K562 (cell line): ENCODE measurements around the gene LRRC10. TPM values are rescaled to one million over a fixed set of nuclear protein-coding genes. Genes with fewer than 3 reads are reported as not detected.

Source experiments
- ATAC-seq: fragments of 200-7000 bp; cut with Tn5 transposase; 3 replicates; pipeline ENCODE4 v1.9.1; 2020; ENCODE audit warnings: moderate library complexity
- BruUV-seq: library from RNA; stranded (reverse); fragments of 400-500 nt; replicated peaks from 2 replicates; lab custom pipeline; 2021; lab: Mats Ljungman, UMichigan
- CTCF ChIA-PET: fragments of 300-600 bp; formaldehyde crosslinking; extraction: SDS; loops from one replicate; lab custom pipeline; 2021; ENCODE audit warnings: low intra/inter-chr PET ratio; lab: Yijun Ruan, JAX
- POLR2A ChIA-PET: fragments of 300-600, 350-650 bp; sonication (Branson Sonifier 250); formaldehyde crosslinking; extraction: SDS; loops from one replicate; lab custom pipeline; 2021; ENCODE audit warnings: antibody characterized with exemption, inconsistent platforms; lab: Yijun Ruan, JAX
- DNase-seq, 4 experiments: peaks; one replicate each; pipeline versions ENCODE4 v3.0.0 to v3.0.0-alpha.2; 2011 to 2018; ENCODE audit warnings: low spot score in 3 of 4, mixed read lengths in 3 of 4; ENCODE audit errors: extremely low read depth in 1 of 4
- FAIRE-seq: peaks from 2 replicates; lab custom pipeline; 2011; peaks lifted over from hg19 to GRCh38; lab: Jason Lieb, UNC
- H2AFZ ChIP-seq: 2 replicates; pipeline ENCODE4 v1.6.0; 2011; ENCODE audit warnings: low read depth, low read length, control low read depth, inconsistent platforms
- H3K27ac ChIP-seq: fragments of 200-600 bp; 3 replicates; pipeline ENCODE4 v1.8.0; 2011; ENCODE audit warnings: low read depth, mild to moderate bottlenecking, control low read depth, inconsistent platforms, low read length, moderate library complexity, mixed read lengths; ENCODE audit errors: extremely low read depth
- H3K27me3 ChIP-seq, 2 experiments: fragments of 300-600 bp in 1 of 2; 2 replicates in 1 of 2; 3 replicates in 1 of 2; pipeline versions ENCODE4 v1.6.0 to v1.8.0; 2011; ENCODE audit warnings: inconsistent platforms in 2 of 2, low read length in 2 of 2, mild to moderate bottlenecking in 1 of 2, mixed read lengths in 1 of 2, moderate library complexity in 1 of 2; ENCODE audit not compliant: control insufficient read depth in 2 of 2, insufficient read depth in 2 of 2
- H3K36me3 ChIP-seq: fragments of 300-600 bp; 3 replicates; pipeline ENCODE4 v1.8.0; 2011; ENCODE audit warnings: mild to moderate bottlenecking, low read length, inconsistent platforms; ENCODE audit not compliant: control insufficient read depth, insufficient read depth
- H3K4me1 ChIP-seq, 2 experiments: fragments of 200-600 bp in 1 of 2; replicated peaks in 1 of 2; 2 replicates in 1 of 2; 3 replicates in 1 of 2; pipeline versions ENCODE4 v1.5.1 to v1.8.0; 2011; ENCODE audit warnings: inconsistent platforms in 2 of 2, low read length in 2 of 2, mild to moderate bottlenecking in 1 of 2, mixed read lengths in 1 of 2, moderate library complexity in 1 of 2; ENCODE audit not compliant: control insufficient read depth in 2 of 2, insufficient read depth in 2 of 2
- H3K4me2 ChIP-seq: 2 replicates; pipeline ENCODE4 v1.6.1; 2011; ENCODE audit warnings: low read length, control low read depth, inconsistent platforms, mixed read lengths; ENCODE audit not compliant: insufficient read depth
- H3K4me3 ChIP-seq: fragments of 200-600 bp; sonication (generic), shearing (Covaris generic); 2 replicates; pipeline ENCODE4 v1.5.1; 2016; ENCODE audit warnings: control low read depth, inconsistent platforms
- H3K79me2 ChIP-seq: fragments of 200-600 bp; 3 replicates; pipeline ENCODE4 v1.8.0; 2011; ENCODE audit warnings: low read length, inconsistent platforms; ENCODE audit not compliant: control insufficient read depth, insufficient read depth
- H3K9ac ChIP-seq, 2 experiments: 2 replicates each; pipeline versions ENCODE4 v1.6.0 to v1.6.1; 2011; ENCODE audit warnings: low read depth in 2 of 2, low read length in 2 of 2, control low read depth in 1 of 2, inconsistent platforms in 1 of 2, mild to moderate bottlenecking in 1 of 2, mixed read lengths in 1 of 2; ENCODE audit not compliant: insufficient read depth in 1 of 2
- H3K9me1 ChIP-seq: one replicate; pipeline ENCODE4 v1.6.0; 2011; ENCODE audit warnings: inconsistent platforms, mild to moderate bottlenecking, low read length, moderate library complexity; ENCODE audit not compliant: control insufficient read depth, insufficient read depth
- H3K9me3 ChIP-seq: replicated peaks from 2 replicates; pipeline ENCODE4 v1.5.1; 2011; ENCODE audit warnings: low read depth, low read length, inconsistent platforms; ENCODE audit not compliant: control insufficient read depth, insufficient read depth
- H4K20me1 ChIP-seq: replicated peaks from 2 replicates; pipeline ENCODE4 v1.6.1; 2011; ENCODE audit warnings: low read length, inconsistent platforms, mixed read lengths; ENCODE audit not compliant: control insufficient read depth, insufficient read depth
- KLF13 ChIP-seq: fragments of 450-650 bp; IDR thresholded peaks from 2 replicates; pipeline ENCODE4 v1.6.1; 2016; ENCODE audit warnings: missing genetic modification characterization, low read depth, mild to moderate bottlenecking, missing compliant biosample characterization, moderate library complexity, borderline replicate concordance
- MCM7 ChIP-seq, 2 experiments: fragments of 450-650 bp; IDR thresholded peaks; 2 replicates each; pipeline ENCODE4 v1.6.1; 2016 to 2018
- PTRF ChIP-seq: fragments of 450-650 bp; IDR thresholded peaks from 2 replicates; pipeline ENCODE4 v1.6.1; 2016; ENCODE audit warnings: mild to moderate bottlenecking, missing genetic modification characterization, missing compliant biosample characterization
- ZFX ChIP-seq: sonication (generic); formaldehyde crosslinking; IDR thresholded peaks from 2 replicates; pipeline ENCODE4 v1.8.0; 2022; ENCODE audit warnings: mild to moderate bottlenecking, missing genetic modification reagents, moderate library complexity
- WGBS: fragments of 100-300 bp; shearing (Covaris generic); methylation state at CpG from one replicate; pipeline ENCODE4 v1.1.6; 2016; ENCODE audit warnings: low coverage, mixed read lengths; ENCODE audit not compliant: insufficient coverage; ENCODE audit errors: missing lambda C conversion rate; 5-methylcytosine and 5-hydroxymethylcytosine counted together
- in situ Hi-C: fragments of 300-500 bp; cut with MboI; formaldehyde crosslinking; loops from 4 replicates; pipeline ENCODE4 v1.15.0; 2018; ENCODE audit warnings: inconsistent platforms, mixed read lengths
- intact Hi-C: fragments of 100-400 bp; cut with micrococcal nuclease; formaldehyde crosslinking; loops from 2 replicates; pipeline ENCODE4 v1.14.2; 2022
- polyA plus RNA-seq, 8 experiments: library from polyadenylated mRNA; depleted of rRNA in 4 of 8; stranded (reverse) in 5 of 8; unstranded in 3 of 8; fragments of >200 nt; fragmentation: Nextera tagmentation in 2 of 8; fragmentation: Illumina TruSeq in 1 of 8; extraction: Ambion mirVana in 2 of 8; extraction: Trizol in 1 of 8; gene quantifications; 2 replicates each; pipeline versions ENCODE4 v1.2.1 to v1.2.3, GENCODE V29; 2011 to 2014; ENCODE audit warnings: inconsistent platforms in 1 of 8, missing spikeins in 1 of 8
- total RNA-seq, 7 experiments: library from RNA; depleted of rRNA in 6 of 7; stranded (reverse); fragments of >200 nt in 6 of 7; fragmentation: Illumina TruSeq in 2 of 7; extraction: Trizol in 2 of 7; gene quantifications; 2 replicates each; pipeline versions ENCODE4 v1.2.1 to v1.2.3, GENCODE V29; 2011 to 2021; ENCODE audit warnings: low replicate concordance in 1 of 7
- TF ChIP-seq, protein P1 (sequence below): sonication (generic); formaldehyde crosslinking; IDR thresholded peaks from 2 replicates; pipeline ENCODE4 v1.8.0; 2022; ENCODE audit warnings: mild to moderate bottlenecking, missing genetic modification reagents
- TF ChIP-seq, protein P2 (sequence below): sonication (generic); formaldehyde crosslinking; IDR thresholded peaks from 2 replicates; pipeline ENCODE4 v1.5.0; 2020; ENCODE audit warnings: missing genetic modification reagents

LRRC10 gene
- total and polyA plus RNA-seq, 9 of the 15 experiments (the other 6 are each of a cell fraction or from before 2014, with no cell fraction given), result 0.09 TPM; not detected in 8

DNA sequence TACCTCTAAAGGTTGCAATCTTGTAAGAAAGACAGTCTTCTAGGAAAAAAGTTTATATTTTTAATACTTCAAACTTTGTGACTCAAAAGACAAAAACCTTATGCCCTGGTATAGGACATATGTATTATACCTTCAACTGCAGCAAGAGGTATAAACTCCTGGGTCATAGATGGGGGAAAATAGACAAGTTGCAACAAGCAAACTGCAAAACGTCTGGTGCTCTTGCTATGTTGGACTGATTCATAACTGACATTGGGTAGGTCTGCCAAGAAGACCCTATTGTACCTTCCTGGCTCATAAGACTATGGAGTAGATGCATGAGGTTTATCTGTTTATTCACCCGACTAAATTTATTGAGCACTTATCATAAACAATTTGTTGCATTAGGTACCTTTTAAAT, 47.5 kb upstream of the LRRC10 start:
- peak overlapping the region; percentile 79; the same call in 1 of the 2 replicates for H3K4me2 ChIP-seq
- no peaks in the 10 kb centered on the region for H3K36me3 ChIP-seq
- no peak overlapping the region for H2AFZ ChIP-seq
- ATAC-seq, result no peak
- ChIA-PET CTCF (no interaction called here), POLR2A (interaction anchor here (2.0 kb wide), 1 partner anchor 9 kb away, joined by 6 read pairs; no protein-coding TSS in a partner anchor)
- H3K27ac ChIP-seq, result peak overlapping the region; percentile 81
- no peaks in the 10 kb centered on the region for H4K20me1 ChIP-seq
- no peaks in the 10 kb centered on the region for H3K27me3 ChIP-seq
- H3K9ac ChIP-seq, result no peak overlapping the region; a peak in 1 of 4 replicates
- DNase-seq, result no peak
- no peaks in the 10 kb centered on the region for H3K9me3 ChIP-seq
- no TSS peak for BruUV-seq
- in situ Hi-C loops (no loop called here), intact Hi-C loops (loop anchor here (5.0 kb wide), 1 partner anchor 79 kb away; the partner anchor contains the start of gene RAB3IP)
- no peak for FAIRE-seq
- WGBS, result 43% methylated on average over 2 of the region's 2 CpGs
- H3K4me1 ChIP-seq, result peaks cover 23 to 46% of the 10 kb centered on the region in 2 experiments
- H3K79me2 ChIP-seq, result no peaks in the 10 kb centered on the region
- no peak overlapping the region for H3K4me3 ChIP-seq
- no peak for TF ChIP-seq MCM7 (IDR thresholded peaks at IDR 0.05)
- 0 out of 2 replicates have a peak, but pooled peaks have one; percentile 15 for TF ChIP-seq PTRF
- H3K9me1 ChIP-seq, result peaks cover 2% of the 10 kb centered on the region

DNA sequence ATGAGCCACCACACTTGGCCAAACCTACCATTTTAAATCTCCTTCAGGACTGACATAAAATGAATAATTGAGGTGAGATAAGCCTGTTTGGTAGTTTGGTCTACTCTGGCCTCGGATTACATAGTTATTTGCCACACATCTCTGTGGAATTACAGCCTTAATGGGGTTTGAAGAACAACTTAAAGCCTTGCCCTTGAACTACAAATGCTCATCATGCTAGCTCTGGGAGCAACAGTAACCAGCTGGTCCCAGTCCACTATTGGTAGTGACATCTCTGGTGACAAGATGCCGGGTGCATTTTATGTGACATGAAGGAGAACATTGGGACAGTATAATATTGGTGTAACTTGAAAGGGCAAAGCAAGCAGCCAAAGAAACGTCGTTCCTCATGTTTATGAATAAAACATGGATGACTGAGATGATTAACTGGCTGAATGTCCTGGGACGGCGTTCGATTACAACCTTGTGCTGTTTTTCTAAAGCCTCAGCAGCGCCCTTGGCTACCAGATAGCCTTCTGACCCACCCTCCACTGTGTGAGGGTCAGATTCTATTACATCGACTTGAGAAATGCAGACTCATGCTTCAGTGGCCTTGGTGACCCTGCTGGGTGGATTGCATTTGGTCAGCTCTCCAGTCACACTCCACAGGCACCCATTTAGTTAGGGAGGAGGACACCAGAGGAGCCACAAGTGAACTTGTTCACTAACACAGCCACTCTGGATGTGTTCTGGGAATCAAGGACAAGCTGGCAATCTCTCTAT, 46.9 kb upstream of the LRRC10 start:
- in situ Hi-C loops, result no loop called here
- ATAC-seq, result peak; percentile 98
- TF ChIP-seq, protein P1, sequence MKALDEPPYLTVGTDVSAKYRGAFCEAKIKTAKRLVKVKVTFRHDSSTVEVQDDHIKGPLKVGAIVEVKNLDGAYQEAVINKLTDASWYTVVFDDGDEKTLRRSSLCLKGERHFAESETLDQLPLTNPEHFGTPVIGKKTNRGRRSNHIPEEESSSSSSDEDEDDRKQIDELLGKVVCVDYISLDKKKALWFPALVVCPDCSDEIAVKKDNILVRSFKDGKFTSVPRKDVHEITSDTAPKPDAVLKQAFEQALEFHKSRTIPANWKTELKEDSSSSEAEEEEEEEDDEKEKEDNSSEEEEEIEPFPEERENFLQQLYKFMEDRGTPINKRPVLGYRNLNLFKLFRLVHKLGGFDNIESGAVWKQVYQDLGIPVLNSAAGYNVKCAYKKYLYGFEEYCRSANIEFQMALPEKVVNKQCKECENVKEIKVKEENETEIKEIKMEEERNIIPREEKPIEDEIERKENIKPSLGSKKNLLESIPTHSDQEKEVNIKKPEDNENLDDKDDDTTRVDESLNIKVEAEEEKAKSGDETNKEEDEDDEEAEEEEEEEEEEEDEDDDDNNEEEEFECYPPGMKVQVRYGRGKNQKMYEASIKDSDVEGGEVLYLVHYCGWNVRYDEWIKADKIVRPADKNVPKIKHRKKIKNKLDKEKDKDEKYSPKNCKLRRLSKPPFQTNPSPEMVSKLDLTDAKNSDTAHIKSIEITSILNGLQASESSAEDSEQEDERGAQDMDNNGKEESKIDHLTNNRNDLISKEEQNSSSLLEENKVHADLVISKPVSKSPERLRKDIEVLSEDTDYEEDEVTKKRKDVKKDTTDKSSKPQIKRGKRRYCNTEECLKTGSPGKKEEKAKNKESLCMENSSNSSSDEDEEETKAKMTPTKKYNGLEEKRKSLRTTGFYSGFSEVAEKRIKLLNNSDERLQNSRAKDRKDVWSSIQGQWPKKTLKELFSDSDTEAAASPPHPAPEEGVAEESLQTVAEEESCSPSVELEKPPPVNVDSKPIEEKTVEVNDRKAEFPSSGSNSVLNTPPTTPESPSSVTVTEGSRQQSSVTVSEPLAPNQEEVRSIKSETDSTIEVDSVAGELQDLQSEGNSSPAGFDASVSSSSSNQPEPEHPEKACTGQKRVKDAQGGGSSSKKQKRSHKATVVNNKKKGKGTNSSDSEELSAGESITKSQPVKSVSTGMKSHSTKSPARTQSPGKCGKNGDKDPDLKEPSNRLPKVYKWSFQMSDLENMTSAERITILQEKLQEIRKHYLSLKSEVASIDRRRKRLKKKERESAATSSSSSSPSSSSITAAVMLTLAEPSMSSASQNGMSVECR (CRISPR knock-in tag), result no peak
- no peak for TF ChIP-seq ZFX (CRISPR knock-in tag)
- TF ChIP-seq, protein P2, sequence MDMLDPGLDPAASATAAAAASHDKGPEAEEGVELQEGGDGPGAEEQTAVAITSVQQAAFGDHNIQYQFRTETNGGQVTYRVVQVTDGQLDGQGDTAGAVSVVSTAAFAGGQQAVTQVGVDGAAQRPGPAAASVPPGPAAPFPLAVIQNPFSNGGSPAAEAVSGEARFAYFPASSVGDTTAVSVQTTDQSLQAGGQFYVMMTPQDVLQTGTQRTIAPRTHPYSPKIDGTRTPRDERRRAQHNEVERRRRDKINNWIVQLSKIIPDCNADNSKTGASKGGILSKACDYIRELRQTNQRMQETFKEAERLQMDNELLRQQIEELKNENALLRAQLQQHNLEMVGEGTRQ (CRISPR knock-in tag), result no peak
- TF ChIP-seq KLF13 (tag), result 0 out of 2 replicates have a peak, but pooled peaks have one; percentile 20

More for the DNA sequence above, 46.9 kb upstream of the LRRC10 start:
- Histone ChIP-seq H3K27me3 (no peaks in the 10 kb centered on the region), H3K79me2 (no peaks in the 10 kb centered on the region), H3K4me3 (no peak overlapping the region), H4K20me1 (no peaks in the 10 kb centered on the region), H3K4me2 (peak overlapping the region; percentile 79), H3K9me1 (peaks cover 2% of the 10 kb centered on the region), H3K9me3 (no peaks in the 10 kb centered on the region), H3K36me3 (no peaks in the 10 kb centered on the region), H3K9ac (peak overlapping the region in 1 of 2 experiments; percentile 56; a peak in 2 of 4 replicates), H3K27ac (peak overlapping the region; percentile 81), H3K4me1 (peaks cover 23 to 49% of the 10 kb centered on the region in 2 experiments), H2AFZ (peak overlapping the region; percentile 79)
- 5% methylated on average over 9 of the region's 9 CpGs for WGBS
- intact Hi-C loops, result loop anchor here (5.0 kb wide), 1 partner anchor 80 kb away; the partner anchor contains the start of gene RAB3IP
- CTCF ChIA-PET, result no interaction called here
- POLR2A ChIA-PET, result interaction anchor here (0.6 to 2.0 kb wide), 3 partner anchors 8 to 16 kb away, joined by 3 to 7 read pairs (median 6); no protein-coding TSS in a partner anchor
- BruUV-seq, result no TSS peak
- FAIRE-seq (peak; percentile 98), DNase-seq (peak; percentile 57 to 92 (median 78))
